Measurements from ENCODE around the gene GJA9.

- TF ChIP-seq POLR2A (IDR thresholded peaks at IDR 0.05): no peak
- TF ChIP-seq, protein P1, sequence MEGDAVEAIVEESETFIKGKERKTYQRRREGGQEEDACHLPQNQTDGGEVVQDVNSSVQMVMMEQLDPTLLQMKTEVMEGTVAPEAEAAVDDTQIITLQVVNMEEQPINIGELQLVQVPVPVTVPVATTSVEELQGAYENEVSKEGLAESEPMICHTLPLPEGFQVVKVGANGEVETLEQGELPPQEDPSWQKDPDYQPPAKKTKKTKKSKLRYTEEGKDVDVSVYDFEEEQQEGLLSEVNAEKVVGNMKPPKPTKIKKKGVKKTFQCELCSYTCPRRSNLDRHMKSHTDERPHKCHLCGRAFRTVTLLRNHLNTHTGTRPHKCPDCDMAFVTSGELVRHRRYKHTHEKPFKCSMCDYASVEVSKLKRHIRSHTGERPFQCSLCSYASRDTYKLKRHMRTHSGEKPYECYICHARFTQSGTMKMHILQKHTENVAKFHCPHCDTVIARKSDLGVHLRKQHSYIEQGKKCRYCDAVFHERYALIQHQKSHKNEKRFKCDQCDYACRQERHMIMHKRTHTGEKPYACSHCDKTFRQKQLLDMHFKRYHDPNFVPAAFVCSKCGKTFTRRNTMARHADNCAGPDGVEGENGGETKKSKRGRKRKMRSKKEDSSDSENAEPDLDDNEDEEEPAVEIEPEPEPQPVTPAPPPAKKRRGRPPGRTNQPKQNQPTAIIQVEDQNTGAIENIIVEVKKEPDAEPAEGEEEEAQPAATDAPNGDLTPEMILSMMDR (IDR thresholded peaks at IDR 0.05): no peak
Observed at GRCh38 chr1:38848071-38848470, 33.3 kb downstream of the GJA9 start.

Data from Peyer's patch (tissue), 4 donors.